Astrocyte (in vitro differentiated cells and primary cell): Measurements from ENCODE around the gene NAALADL2. TPM values are rescaled to one million over a fixed set of nuclear protein-coding genes. Genes with fewer than 3 reads are reported as not detected.

Experiments used
- DNase-seq: peaks from one replicate; pipeline ENCODE4 v3.0.0-alpha.2; 2010; ENCODE audit warnings: low read depth
- FAIRE-seq: peaks from 2 replicates; lab custom pipeline; 2011; peaks lifted over from hg19 to GRCh38; lab: Jason Lieb, UNC
- H2AFZ ChIP-seq: 2 replicates; pipeline ENCODE4 v1.6.0; 2012; ENCODE audit warnings: low read depth, low read length, inconsistent platforms
- H3K27ac ChIP-seq: 2 replicates; pipeline ENCODE4 v1.5.1; 2011; ENCODE audit warnings: low read depth, low read length, inconsistent platforms
- H3K27me3 ChIP-seq: 2 replicates; pipeline ENCODE4 v1.6.0; 2011; ENCODE audit warnings: low read length, inconsistent platforms; ENCODE audit not compliant: insufficient read depth
- H3K36me3 ChIP-seq: 2 replicates; pipeline ENCODE4 v1.5.1; 2011; ENCODE audit warnings: low read length, inconsistent platforms; ENCODE audit not compliant: insufficient read depth
- H3K4me1 ChIP-seq: 2 replicates; pipeline ENCODE4 v1.5.1; 2011; ENCODE audit warnings: low read length, inconsistent platforms; ENCODE audit not compliant: insufficient read depth
- H3K4me2 ChIP-seq: 2 replicates; pipeline ENCODE4 v1.6.0; 2012; ENCODE audit warnings: low read length, inconsistent platforms
- H3K4me3 ChIP-seq: 2 replicates; pipeline ENCODE4 v1.5.1; 2011; ENCODE audit warnings: low read depth, mild to moderate bottlenecking, low read length, inconsistent platforms; ENCODE audit not compliant: insufficient read depth
- H3K79me2 ChIP-seq: 2 replicates; pipeline ENCODE4 v1.6.0; 2012; ENCODE audit warnings: mild to moderate bottlenecking, low read length, inconsistent platforms; ENCODE audit not compliant: insufficient read depth
- H3K9ac ChIP-seq: 2 replicates; pipeline ENCODE4 v1.6.0; 2012; ENCODE audit warnings: mild to moderate bottlenecking, low read length, inconsistent platforms
- H3K9me3 ChIP-seq: 2 replicates; pipeline ENCODE4 v1.5.1; 2012; ENCODE audit warnings: low read depth, mild to moderate bottlenecking, low read length, inconsistent platforms; ENCODE audit not compliant: insufficient read depth
- H4K20me1 ChIP-seq: 2 replicates; pipeline ENCODE4 v1.6.0; 2012; ENCODE audit warnings: low read length, inconsistent platforms; ENCODE audit not compliant: insufficient read depth
- H3K27ac Mint-ChIP-seq: one replicate; pipeline ENCODE4 v1.8.0; 2021; ENCODE audit warnings: mild to moderate bottlenecking, mixed read lengths; ENCODE audit not compliant: unreplicated experiment
- H3K27me3 Mint-ChIP-seq: one replicate; pipeline ENCODE4 v1.8.0; 2021; ENCODE audit warnings: low read depth, mixed read lengths; ENCODE audit not compliant: unreplicated experiment
- H3K36me3 Mint-ChIP-seq: one replicate; pipeline ENCODE4 v1.8.0; 2021; ENCODE audit warnings: low read depth, mixed read lengths; ENCODE audit not compliant: unreplicated experiment
- H3K4me1 Mint-ChIP-seq: one replicate; pipeline ENCODE4 v1.8.0; 2021; ENCODE audit warnings: low read depth, mixed read lengths; ENCODE audit not compliant: unreplicated experiment
- H3K4me3 Mint-ChIP-seq: one replicate; pipeline ENCODE4 v1.8.0; 2021; ENCODE audit warnings: mild to moderate bottlenecking, moderate library complexity, mixed read lengths; ENCODE audit not compliant: unreplicated experiment
- H3K9me3 Mint-ChIP-seq: one replicate; pipeline ENCODE4 v1.8.0; 2021; ENCODE audit warnings: mild to moderate bottlenecking, mixed read lengths; ENCODE audit not compliant: unreplicated experiment
- EZH2 ChIP-seq: IDR thresholded peaks from 2 replicates; pipeline ENCODE4 v1.6.1; 2012; ENCODE audit warnings: mild to moderate bottlenecking, low read length, inconsistent platforms; ENCODE audit not compliant: insufficient read depth
- total RNA-seq: library from RNA; stranded (reverse); gene quantifications from 2 replicates; pipeline ENCODE4 v1.2.1, GENCODE V29; 2021
- TF ChIP-seq, protein P1 (sequence below): IDR thresholded peaks from 2 replicates; pipeline ENCODE4 v1.5.1; 2011; ENCODE audit warnings: low read depth, mild to moderate bottlenecking, inconsistent platforms, low read length, moderate library complexity; ENCODE audit not compliant: insufficient read depth

Gene NAALADL2
- total RNA-seq, 1 donor from 2014 or later = 2.7 TPM

DNA sequence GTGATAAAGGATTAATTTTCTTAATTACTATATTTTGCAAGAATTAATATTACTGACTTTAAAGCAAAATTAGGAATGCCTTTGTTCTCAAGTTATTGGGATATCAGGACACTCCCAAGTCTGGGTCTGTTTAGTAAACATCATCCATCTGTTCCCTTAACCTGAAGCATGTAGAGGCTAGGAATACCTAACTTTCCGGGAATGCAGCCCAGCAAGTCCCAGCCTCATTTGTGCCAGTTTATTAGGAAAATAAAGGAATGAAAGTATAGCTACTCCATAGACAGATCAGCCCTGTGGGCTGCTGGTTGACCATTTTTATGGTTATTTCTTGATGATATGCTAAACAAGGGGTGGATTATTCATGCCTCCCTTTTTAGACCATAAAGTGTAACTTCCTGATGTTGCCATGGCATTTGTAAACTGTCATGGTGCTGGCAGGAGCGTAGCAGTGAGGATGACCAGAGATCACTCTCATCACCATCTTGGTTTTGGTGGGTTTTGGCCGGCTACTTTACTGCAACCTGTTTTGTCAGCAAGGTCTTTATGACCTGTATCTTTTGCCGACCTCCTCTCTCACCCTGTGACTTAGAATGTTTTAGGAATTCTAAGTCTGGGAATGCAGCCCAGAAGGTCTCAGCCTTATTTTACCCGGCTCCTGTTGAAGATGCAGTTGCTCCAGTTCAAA is 540.2 kb downstream of the NAALADL2 start:
- Mint-ChIP-seq H3K27ac (no peak overlapping the region), H3K9me3 (no peaks in the 10 kb centered on the region), H3K4me1 (no peaks in the 10 kb centered on the region), H3K4me3 (no peak overlapping the region), H3K27me3 (no peaks in the 10 kb centered on the region), H3K36me3 (no peaks in the 10 kb centered on the region)
- H4K20me1 ChIP-seq = no peaks in the 10 kb centered on the region
- H3K9me3 ChIP-seq = no peaks in the 10 kb centered on the region
- H3K4me1 ChIP-seq = no peaks in the 10 kb centered on the region
- H3K4me3 ChIP-seq = no peak overlapping the region
- H3K9ac ChIP-seq = no peak overlapping the region
- TF ChIP-seq, protein P1, sequence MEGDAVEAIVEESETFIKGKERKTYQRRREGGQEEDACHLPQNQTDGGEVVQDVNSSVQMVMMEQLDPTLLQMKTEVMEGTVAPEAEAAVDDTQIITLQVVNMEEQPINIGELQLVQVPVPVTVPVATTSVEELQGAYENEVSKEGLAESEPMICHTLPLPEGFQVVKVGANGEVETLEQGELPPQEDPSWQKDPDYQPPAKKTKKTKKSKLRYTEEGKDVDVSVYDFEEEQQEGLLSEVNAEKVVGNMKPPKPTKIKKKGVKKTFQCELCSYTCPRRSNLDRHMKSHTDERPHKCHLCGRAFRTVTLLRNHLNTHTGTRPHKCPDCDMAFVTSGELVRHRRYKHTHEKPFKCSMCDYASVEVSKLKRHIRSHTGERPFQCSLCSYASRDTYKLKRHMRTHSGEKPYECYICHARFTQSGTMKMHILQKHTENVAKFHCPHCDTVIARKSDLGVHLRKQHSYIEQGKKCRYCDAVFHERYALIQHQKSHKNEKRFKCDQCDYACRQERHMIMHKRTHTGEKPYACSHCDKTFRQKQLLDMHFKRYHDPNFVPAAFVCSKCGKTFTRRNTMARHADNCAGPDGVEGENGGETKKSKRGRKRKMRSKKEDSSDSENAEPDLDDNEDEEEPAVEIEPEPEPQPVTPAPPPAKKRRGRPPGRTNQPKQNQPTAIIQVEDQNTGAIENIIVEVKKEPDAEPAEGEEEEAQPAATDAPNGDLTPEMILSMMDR = no peak
- no peak for TF ChIP-seq EZH2
- H3K4me2 ChIP-seq = no peak overlapping the region
- H3K36me3 ChIP-seq = no peaks in the 10 kb centered on the region
- FAIRE-seq (no peak), DNase-seq (no peak)
- no peaks in the 10 kb centered on the region for H3K27me3 ChIP-seq
- H3K27ac ChIP-seq = no peak overlapping the region
- H2AFZ ChIP-seq = no peak overlapping the region
- H3K79me2 ChIP-seq = no peaks in the 10 kb centered on the region

DNA sequence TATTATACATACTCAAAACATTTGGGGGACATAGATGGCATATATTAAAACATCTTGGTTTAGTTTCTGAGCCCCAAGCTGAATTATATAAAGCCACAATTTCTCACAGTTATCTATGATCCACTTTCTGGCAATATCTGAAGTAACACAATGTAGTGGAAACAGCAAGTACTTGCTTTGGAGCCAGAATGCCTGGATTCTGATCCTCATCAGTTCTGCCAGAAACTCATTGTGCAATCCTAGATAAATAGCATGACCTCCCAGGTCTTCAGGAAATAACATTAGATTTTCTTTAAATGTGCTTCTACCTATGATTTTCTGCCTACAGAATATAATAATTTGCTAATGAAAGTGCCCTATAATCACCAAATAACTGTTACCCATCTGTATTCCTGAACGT is 544.9 kb downstream of the NAALADL2 start:
- FAIRE-seq = no peak
- H3K27me3 ChIP-seq = no peaks in the 10 kb centered on the region
- H3K36me3 ChIP-seq = no peaks in the 10 kb centered on the region
- H4K20me1 ChIP-seq = no peaks in the 10 kb centered on the region
- no peak for TF ChIP-seq EZH2
- TF ChIP-seq, protein P1 = no peak
- no peaks in the 10 kb centered on the region for H3K9me3 ChIP-seq
- H3K27me3 Mint-ChIP-seq = no peaks in the 10 kb centered on the region
- H3K9ac ChIP-seq = no peak overlapping the region
- H3K4me3 ChIP-seq = no peak overlapping the region
- H3K79me2 ChIP-seq = no peaks in the 10 kb centered on the region
- no peak for DNase-seq
- H3K4me1 Mint-ChIP-seq = no peaks in the 10 kb centered on the region
- no peak overlapping the region for H2AFZ ChIP-seq
- no peaks in the 10 kb centered on the region for H3K4me1 ChIP-seq
- no peak overlapping the region for H3K27ac ChIP-seq
- no peaks in the 10 kb centered on the region for H3K36me3 Mint-ChIP-seq
- no peak overlapping the region for H3K27ac Mint-ChIP-seq
- H3K4me3 Mint-ChIP-seq = no peak overlapping the region
- H3K4me2 ChIP-seq = no peak overlapping the region
- H3K9me3 Mint-ChIP-seq = no peaks in the 10 kb centered on the region

DNA sequence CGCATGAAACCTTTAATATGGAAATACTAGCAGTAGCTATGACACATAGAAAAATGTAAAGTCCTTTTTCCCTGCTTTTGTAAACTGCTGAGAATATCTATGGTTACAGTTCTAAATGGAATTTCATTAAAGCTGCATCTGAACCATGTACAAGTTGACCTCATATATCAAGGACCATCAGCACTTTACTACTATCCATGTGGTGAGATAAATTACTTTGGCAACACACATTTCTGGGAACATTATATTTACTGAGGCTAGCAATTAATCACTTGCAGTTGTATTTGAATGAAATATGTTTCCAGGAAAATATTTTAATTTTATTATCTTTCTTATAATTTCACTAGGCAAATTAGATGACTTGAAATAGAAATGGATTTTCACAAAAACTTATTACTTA is 545.5 kb downstream of the NAALADL2 start:
- Histone ChIP-seq H2AFZ (no peak overlapping the region), H3K36me3 (no peaks in the 10 kb centered on the region), H3K4me3 (no peak overlapping the region), H3K4me2 (no peak overlapping the region), H3K27ac (no peak overlapping the region), H3K9ac (no peak overlapping the region), H4K20me1 (no peaks in the 10 kb centered on the region), H3K79me2 (no peaks in the 10 kb centered on the region), H3K9me3 (no peaks in the 10 kb centered on the region), H3K27me3 (no peaks in the 10 kb centered on the region), H3K4me1 (no peaks in the 10 kb centered on the region)
- no peaks in the 10 kb centered on the region for H3K27me3 Mint-ChIP-seq
- DNase-seq (no peak), FAIRE-seq (peak; percentile 50)
- no peak overlapping the region for H3K4me3 Mint-ChIP-seq
- H3K9me3 Mint-ChIP-seq = no peaks in the 10 kb centered on the region
- H3K27ac Mint-ChIP-seq = no peak overlapping the region
- TF ChIP-seq, protein P1 = no peak
- no peak for TF ChIP-seq EZH2
- no peaks in the 10 kb centered on the region for H3K36me3 Mint-ChIP-seq
- H3K4me1 Mint-ChIP-seq = no peaks in the 10 kb centered on the region
